BJ (cell line): ENCODE results near the gene CALML5. TPM values are rescaled to one million over a fixed set of nuclear protein-coding genes. Genes with fewer than 3 reads are reported as not detected.

ENCODE experiments used
- CTCF ChIA-PET: fragments of 350-600 bp; formaldehyde crosslinking; extraction: SDS; loops from one replicate; lab custom pipeline; 2021; ENCODE audit warnings: antibody characterized with exemption, inconsistent platforms; lab: Yijun Ruan, JAX
- POLR2A ChIA-PET: fragments of 300-600 bp; sonication (Branson Sonifier 250); formaldehyde crosslinking; extraction: SDS; loops from one replicate; lab custom pipeline; 2021; ENCODE audit warnings: antibody characterized with exemption; lab: Charles Lee
- DNase-seq: peaks from one replicate; pipeline ENCODE4 v3.0.0-alpha.2; 2011; ENCODE audit warnings: low read depth
- H3K27me3 ChIP-seq: 2 replicates; pipeline ENCODE4 v1.6.0; 2011; ENCODE audit warnings: low read length; ENCODE audit not compliant: control insufficient read depth, insufficient read depth
- H3K36me3 ChIP-seq: 2 replicates; pipeline ENCODE4 v1.5.1; 2011; ENCODE audit warnings: low read length; ENCODE audit not compliant: control insufficient read depth, insufficient read depth
- H3K4me3 ChIP-seq: 2 replicates; pipeline ENCODE4 v1.5.1; 2011; ENCODE audit warnings: low read depth, mild to moderate bottlenecking, control low read depth, low read length
- CTCF ChIP-seq: IDR thresholded peaks from 2 replicates; pipeline ENCODE4 v1.5.1; 2011; ENCODE audit warnings: low read depth, mild to moderate bottlenecking, control low read depth, inconsistent platforms, low read length, moderate library complexity; ENCODE audit not compliant: insufficient read depth
- polyA plus RNA-seq: library from polyadenylated mRNA; depleted of rRNA; stranded (reverse); fragments of >200 nt; gene quantifications from 2 replicates; pipeline ENCODE4 v1.2.3, GENCODE V29; 2011

CALML5 gene
- polyA plus RNA-seq, 1 experiment, result not detected

- H3K27me3 ChIP-seq, result no peaks in the 10 kb centered on the region
- CTCF ChIA-PET, result no interaction called here
- TF ChIP-seq CTCF, result no peak
- POLR2A ChIA-PET, result no interaction called here
- DNase-seq, result no peak
- no peak overlapping the region for H3K4me3 ChIP-seq
- H3K36me3 ChIP-seq, result no peaks in the 10 kb centered on the region
Measured at GRCh38 chr10:5507649-5508131, 8.3 kb upstream of the CALML5 start.

GRCh38 chr10:5506751-5507648 lies 7.6 kb upstream of the CALML5 start:
- Histone ChIP-seq H3K27me3 (peaks cover 2% of the 10 kb centered on the region; the same call in 1 of the 2 replicates), H3K4me3 (no peak overlapping the region), H3K36me3 (no peaks in the 10 kb centered on the region)
- ChIA-PET CTCF (no interaction called here), POLR2A (no interaction called here)
- TF ChIP-seq CTCF, result no peak
- no peak for DNase-seq

GRCh38 chr10:5506246-5506645 lies 6.9 kb upstream of the CALML5 start:
- no peak overlapping the region for H3K4me3 ChIP-seq
- H3K36me3 ChIP-seq, result no peaks in the 10 kb centered on the region
- H3K27me3 ChIP-seq, result peaks cover 2% of the 10 kb centered on the region; the same call in 1 of the 2 replicates
- POLR2A ChIA-PET, result no interaction called here
- CTCF ChIA-PET, result no interaction called here
- DNase-seq, result no peak
- no peak for TF ChIP-seq CTCF

- CTCF ChIA-PET, result interaction anchor here (1.0 kb wide), 1 partner anchor 20 kb away, joined by 4 read pairs; no protein-coding TSS in a partner anchor
Measured at GRCh38 chr10:5504146-5505072, 5.0 kb upstream of the CALML5 start.

More at GRCh38 chr10:5504146-5505072, 5.0 kb upstream of the CALML5 start:
- POLR2A ChIA-PET, result no interaction called here
- Histone ChIP-seq H3K4me3 (no peak overlapping the region), H3K36me3 (no peaks in the 10 kb centered on the region), H3K27me3 (peaks cover 7% of the 10 kb centered on the region; the same call in 1 of the 2 replicates)
- DNase-seq, result no peak
- no peak for TF ChIP-seq CTCF
